ENCODE data around the gene DHPS. TPM values are rescaled to one million over a fixed set of nuclear protein-coding genes. Genes with fewer than 3 reads are reported as not detected.

DHPS gene
- total and polyA plus RNA-seq, 2 of the 13 experiments (the other 11 are each of a cell fraction or from before 2014, with no cell fraction given): 43.3 to 84.3 TPM

- Histone ChIP-seq H3K27me3 (ENCODE audit: control insufficient read depth in 1 of 2, insufficient read depth in 2 of 2, low read length in 2 of 2) (no peaks in the 10 kb centered on the region; a peak in 1 of 5 replicates), H3K79me2 (ENCODE audit: insufficient read depth, low read length) (peaks cover 30% of the 10 kb centered on the region), H3K4me3 (replicated peaks in 1 of 3; ENCODE audit: insufficient read depth in 1 of 3, low read depth in 2 of 3, low read length in 3 of 3) (no peak overlapping the region), H4K20me1 (ENCODE audit: insufficient read depth, low read length) (peaks cover 12% of the 10 kb centered on the region), H3K4me1 (ENCODE audit: insufficient read depth, low read length) (peaks cover 26% of the 10 kb centered on the region), H3K9me3 (ENCODE audit: low read length) (no peaks in the 10 kb centered on the region), H3K4me2 (ENCODE audit: low read depth, low read length) (no peak overlapping the region), H3K27ac (ENCODE audit: extremely low read length, insufficient read depth, low read length) (no peak overlapping the region), H2AFZ (ENCODE audit: low read length) (no peak overlapping the region), H3K9ac (ENCODE audit: insufficient read depth, low read depth, low read length) (no peak overlapping the region), H3K36me3 (replicated peaks in 1 of 2; ENCODE audit: control insufficient read depth in 1 of 2, insufficient read depth in 2 of 2, low read length in 2 of 2) (peaks cover 20 to 31% of the 10 kb centered on the region in 2 experiments)
- no peak for DNase-seq (ENCODE audit: low spot score)
- no peak for FAIRE-seq
- TF ChIP-seq AGO1 (IDR thresholded peaks at IDR 0.05; ENCODE audit: low read depth, low read length, poor library complexity, severe bottlenecking) (no peak), RBAK (CRISPR knock-in tag; IDR thresholded peaks at IDR 0.05) (no peak), ZBTB1 (CRISPR knock-in tag; IDR thresholded peaks at IDR 0.05; ENCODE audit: borderline replicate concordance) (no peak), PLRG1 (conservative IDR thresholded peaks at IDR 0.05) (no peak), ZNF333 (CRISPR knock-in tag; IDR thresholded peaks at IDR 0.05; ENCODE audit: borderline replicate concordance) (no peak), THRA (CRISPR knock-in tag; IDR thresholded peaks at IDR 0.05; ENCODE audit: borderline replicate concordance) (no peak), PRPF4 (IDR thresholded peaks at IDR 0.05; ENCODE audit: low read depth, low read length, poor library complexity, severe bottlenecking) (no peak)
- ATAC-seq: no peak
- ChIA-PET POLR2A (no interaction called here), CTCF (ENCODE audit: low intra/inter-chr PET ratio, low total read pairs) (no interaction called here)
- BruUV-seq (replicated peaks): no TSS peak
- intact Hi-C loops (cut with micrococcal nuclease; ENCODE audit: unreplicated experiment): no loop called here
- in situ Hi-C loops (cut with HindIII; ENCODE audit: extremely low pct_ligation_motif_present, low pct_unique_long_range_greater_than_20kb): no loop called here
- WGBS (ENCODE audit: low lambda C conversion rate): 97% methylated on average over 9 of the region's 9 CpGs
Measured at GRCh38 chr19:12727745-12728433, 46.2 kb upstream of the DHPS start.
